AG04449 (cell line): ENCODE data around the gene GAST.

Source experiments
- CTCF ChIA-PET: fragments of 350-600 bp; formaldehyde crosslinking; extraction: SDS; loops from one replicate; lab custom pipeline; 2021; ENCODE audit warnings: antibody characterized with exemption; lab: Yijun Ruan, JAX
- POLR2A ChIA-PET: fragments of 400-600, 350-600 bp; formaldehyde crosslinking; extraction: SDS; loops from one replicate; lab custom pipeline; 2020; ENCODE audit warnings: antibody characterized with exemption, inconsistent platforms; lab: Yijun Ruan, JAX
- DNase-seq: peaks from one replicate; pipeline ENCODE4 v3.0.0-alpha.2; 2010; ENCODE audit warnings: low read depth, low spot score
- H3K4me3 ChIP-seq: 2 replicates; pipeline ENCODE4 v1.5.1; 2011; ENCODE audit warnings: low read depth, mild to moderate bottlenecking, control low read depth, low read length
- CTCF ChIP-seq: IDR thresholded peaks from one replicate; pipeline ENCODE4 v1.5.1; 2011; ENCODE audit warnings: mild to moderate bottlenecking, moderate library complexity, low read length, control low read depth, inconsistent platforms; ENCODE audit not compliant: insufficient read depth; ENCODE audit errors: missing control alignments

GAST gene

GRCh38 chr17:41760878-41761277, 48.7 kb downstream of the GAST start:
- H3K4me3 ChIP-seq = no peak overlapping the region
- CTCF ChIA-PET = no interaction called here
- no peak for DNase-seq
- no peak for TF ChIP-seq CTCF
- POLR2A ChIA-PET = no interaction called here

GRCh38 chr17:41762391-41762790, 50.3 kb downstream of the GAST start:
- no peak for TF ChIP-seq CTCF
- CTCF ChIA-PET = interaction anchor here (0.8 kb wide), 1 partner anchor 40 kb away, joined by 3 read pairs; no protein-coding TSS in a partner anchor
- POLR2A ChIA-PET = no interaction called here
- no peak overlapping the region for H3K4me3 ChIP-seq
- no peak for DNase-seq

GRCh38 chr17:41762841-41763240, 50.7 kb downstream of the GAST start:
- TF ChIP-seq CTCF = no peak
- DNase-seq = no peak
- POLR2A ChIA-PET = no interaction called here
- H3K4me3 ChIP-seq = no peak overlapping the region
- CTCF ChIA-PET = interaction anchor here (0.8 kb wide), 1 partner anchor 39 kb away, joined by 3 read pairs; no protein-coding TSS in a partner anchor

GRCh38 chr17:41763327-41763726, 51.2 kb downstream of the GAST start:
- H3K4me3 ChIP-seq = no peak overlapping the region
- POLR2A ChIA-PET = no interaction called here
- DNase-seq = no peak
- no peak for TF ChIP-seq CTCF
- CTCF ChIA-PET = interaction anchor here (0.7 to 0.8 kb wide), 2 partner anchors 22 to 50 kb away, joined by 3 read pairs; no protein-coding TSS in a partner anchor
